Mammary epithelial cell (primary cell): ENCODE results near the gene PFKP.

ENCODE experiments used
- CTCF ChIP-seq, 2 donors: IDR thresholded peaks in 1 of 2; conservative IDR thresholded peaks in 1 of 2; 2 replicates each; pipeline ENCODE4 v1.5.1; 2011 to 2012; ENCODE audit warnings: inconsistent platforms in 2 of 2, low read length in 2 of 2, mild to moderate bottlenecking in 2 of 2, control low read depth in 1 of 2, low read depth in 1 of 2; ENCODE audit not compliant: insufficient read depth in 1 of 2; ENCODE audit errors: extremely low read depth in 1 of 2
- EZH2 ChIP-seq: IDR thresholded peaks from 2 replicates; pipeline ENCODE4 v1.6.1; 2012; ENCODE audit warnings: low read length, inconsistent platforms, borderline replicate concordance

DNA sequence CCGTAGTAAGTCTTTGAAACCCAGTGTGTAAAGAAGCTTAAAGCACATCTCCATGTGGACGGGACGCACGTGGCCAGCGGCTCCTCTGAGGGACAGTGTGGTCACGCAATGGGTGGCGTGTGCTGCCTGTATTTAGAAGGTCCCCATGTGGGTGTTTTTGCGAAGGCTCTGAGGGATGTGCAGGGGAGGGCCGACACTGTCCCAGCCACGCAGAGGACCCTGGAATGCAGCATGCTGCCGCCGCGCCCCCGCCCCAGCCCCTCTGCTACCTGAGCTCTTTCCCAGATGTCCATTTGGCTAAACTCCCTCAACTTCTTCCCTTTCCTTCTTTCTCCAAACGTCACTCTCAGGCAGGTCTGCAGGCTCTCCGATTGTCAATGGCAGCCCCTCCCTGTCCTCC lies 8.8 kb downstream of the PFKP start:
- TF ChIP-seq CTCF (conservative IDR thresholded peaks at IDR 0.05 in 1 of 2, IDR thresholded peaks at IDR 0.05 in 1 of 2; ENCODE audit: extremely low read depth in 1 of 2, insufficient read depth in 1 of 2, low read depth in 1 of 2, low read length in 2 of 2) (no peak), EZH2 (no peak)
